Keratinocyte (primary cell): ENCODE results near the gene ARMC9.

ENCODE experiments used
- EZH2 ChIP-seq: IDR thresholded peaks from one replicate; pipeline ENCODE4 v1.6.1; 2012; ENCODE audit warnings: inconsistent platforms, mild to moderate bottlenecking, low read length, moderate library complexity
- TF ChIP-seq, protein P1 (sequence below), 3 experiments: IDR thresholded peaks in 1 of 3; conservative IDR thresholded peaks in 1 of 3; optimal IDR thresholded peaks in 1 of 3; 2 replicates in 2 of 3; 3 replicates in 1 of 3; pipeline versions ENCODE3 to v1.5.1; 2011; ENCODE audit warnings: low read length in 3 of 3, mild to moderate bottlenecking in 3 of 3, moderate library complexity in 2 of 3, control low read depth in 1 of 3, inconsistent platforms in 1 of 3; ENCODE audit not compliant: insufficient read depth in 2 of 3; ENCODE audit errors: extremely low read depth in 1 of 3

DNA sequence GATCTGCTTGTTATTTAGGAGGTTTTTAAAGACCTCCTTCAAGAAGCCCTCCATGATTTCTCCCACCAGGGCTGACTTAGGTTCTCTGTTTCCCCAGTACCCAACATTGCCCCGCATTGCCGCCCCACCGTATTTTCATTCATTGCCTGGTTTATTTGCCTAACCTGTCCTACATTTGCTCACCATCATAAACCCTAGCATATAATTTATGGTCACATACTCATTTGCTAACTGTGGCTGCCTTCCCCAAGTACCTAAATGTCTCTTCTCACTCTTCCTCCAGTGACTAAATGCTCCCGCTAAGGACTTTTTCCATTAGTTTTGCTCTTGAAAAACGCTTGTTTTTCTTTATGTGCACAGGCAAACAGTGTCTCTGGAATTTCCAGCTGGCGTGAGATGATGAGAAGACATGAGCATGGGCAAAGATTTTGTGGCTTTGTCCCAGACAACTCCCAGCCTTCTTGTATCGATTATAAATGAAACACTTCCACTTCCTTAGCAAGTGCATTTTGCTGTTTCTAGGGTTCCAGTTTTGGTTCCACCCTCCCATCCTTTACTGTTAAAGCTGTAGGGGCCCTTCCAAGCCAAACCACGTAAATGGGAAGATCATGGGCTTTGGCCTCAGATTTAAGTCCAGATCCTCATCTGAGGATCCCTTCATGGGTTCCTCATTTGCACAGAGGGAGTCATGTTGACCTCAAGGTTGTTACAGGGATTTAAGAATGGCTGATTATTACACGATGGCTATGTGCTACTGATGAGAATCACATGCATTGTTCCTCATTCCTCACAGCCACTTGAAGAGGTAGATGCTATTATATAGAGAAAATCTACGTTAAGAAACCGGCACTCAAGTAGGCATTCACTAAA lies 21.0 kb upstream of the ARMC9 start:
- TF ChIP-seq, protein P1, sequence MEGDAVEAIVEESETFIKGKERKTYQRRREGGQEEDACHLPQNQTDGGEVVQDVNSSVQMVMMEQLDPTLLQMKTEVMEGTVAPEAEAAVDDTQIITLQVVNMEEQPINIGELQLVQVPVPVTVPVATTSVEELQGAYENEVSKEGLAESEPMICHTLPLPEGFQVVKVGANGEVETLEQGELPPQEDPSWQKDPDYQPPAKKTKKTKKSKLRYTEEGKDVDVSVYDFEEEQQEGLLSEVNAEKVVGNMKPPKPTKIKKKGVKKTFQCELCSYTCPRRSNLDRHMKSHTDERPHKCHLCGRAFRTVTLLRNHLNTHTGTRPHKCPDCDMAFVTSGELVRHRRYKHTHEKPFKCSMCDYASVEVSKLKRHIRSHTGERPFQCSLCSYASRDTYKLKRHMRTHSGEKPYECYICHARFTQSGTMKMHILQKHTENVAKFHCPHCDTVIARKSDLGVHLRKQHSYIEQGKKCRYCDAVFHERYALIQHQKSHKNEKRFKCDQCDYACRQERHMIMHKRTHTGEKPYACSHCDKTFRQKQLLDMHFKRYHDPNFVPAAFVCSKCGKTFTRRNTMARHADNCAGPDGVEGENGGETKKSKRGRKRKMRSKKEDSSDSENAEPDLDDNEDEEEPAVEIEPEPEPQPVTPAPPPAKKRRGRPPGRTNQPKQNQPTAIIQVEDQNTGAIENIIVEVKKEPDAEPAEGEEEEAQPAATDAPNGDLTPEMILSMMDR (optimal IDR thresholded peaks at IDR 0.05 in 1 of 3, IDR thresholded peaks at IDR 0.05 in 1 of 3, conservative IDR thresholded peaks at IDR 0.05 in 1 of 3; ENCODE audit: extremely low read depth in 1 of 3, insufficient read depth in 2 of 3, low read length in 3 of 3): no peak
- no peak for TF ChIP-seq EZH2
